ENCODE measurements around the gene TRRAP. TPM values are rescaled to one million over a fixed set of nuclear protein-coding genes. Genes with fewer than 3 reads are reported as not detected.

The TRRAP gene
- total and polyA plus RNA-seq, 2 of the 4 experiments (the other 2 are of a cell fraction): 12.5 to 18.1 TPM

DNA sequence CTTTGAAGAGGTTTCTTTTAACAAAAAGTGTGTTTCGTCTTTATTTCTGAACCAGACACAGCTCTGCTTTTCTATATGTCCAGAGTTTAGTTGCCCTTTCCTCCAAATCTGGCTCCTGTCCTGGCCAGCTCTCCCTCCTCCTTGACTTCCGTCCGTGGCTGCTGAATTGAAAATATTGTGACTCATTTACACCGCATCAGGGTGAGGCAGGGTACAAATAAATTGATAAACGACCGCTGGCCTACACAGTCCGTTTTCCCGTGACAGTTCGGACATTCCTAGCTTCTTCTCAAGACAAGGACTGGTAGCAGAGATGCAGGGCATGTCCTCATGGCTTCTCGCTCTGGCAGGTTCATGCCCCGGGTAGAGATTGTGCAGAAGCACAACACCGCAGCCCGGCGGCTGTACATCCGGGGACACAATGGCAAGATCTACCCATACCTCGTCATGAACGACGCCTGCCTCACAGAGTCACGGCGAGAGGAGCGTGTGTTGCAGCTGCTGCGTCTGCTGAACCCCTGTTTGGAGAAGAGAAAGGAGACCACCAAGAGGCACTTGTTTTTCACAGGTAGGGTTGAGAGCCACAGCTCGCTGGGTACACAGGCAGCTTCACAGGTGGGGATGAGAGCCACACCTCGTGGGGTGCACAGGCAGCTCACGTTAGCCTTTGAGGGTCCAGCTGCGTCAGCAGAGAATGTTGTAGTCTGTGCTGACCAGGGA, 126.6 kb downstream of the TRRAP start:
- no peak overlapping the region for H2BK15ac ChIP-seq (ENCODE audit: low read depth, low read length)
- no TSS peak for BruUV-seq (replicated peaks)
- intact Hi-C loops (cut with micrococcal nuclease) (no loop called here), in situ Hi-C loops (cut with MboI; ENCODE audit: low sequenced_read_pairs) (no loop called here), dilution Hi-C loops (cut with HindIII; ENCODE audit: low sequenced_read_pairs, unreplicated experiment) (no loop called here)
- no peak for ATAC-seq (ENCODE audit: low read depth)
- no peaks in the 10 kb centered on the region for H3K27me3 ChIP-seq (ENCODE audit: control insufficient read depth, insufficient read depth, low read length)
- H3K4me3 ChIP-seq (ENCODE audit: insufficient read depth, low read depth, low read length): no peak overlapping the region
- peaks cover 2 to 11% of the 10 kb centered on the region in 2 experiments; a peak in 3 of 4 replicates for H3K79me1 ChIP-seq (ENCODE audit: low read depth in 1 of 2, low read length in 2 of 2)
- no peak overlapping the region for H3K56ac ChIP-seq (ENCODE audit: extremely low read depth, insufficient read depth, low read length)
- no peak overlapping the region for H2BK5ac ChIP-seq (ENCODE audit: low read depth, low read length, poor library complexity, severe bottlenecking)
- H3K9ac ChIP-seq (ENCODE audit: low read depth, low read length): no peak overlapping the region
- H2BK120ac ChIP-seq (ENCODE audit: low read depth, low read length): no peak overlapping the region
- H4K91ac ChIP-seq (ENCODE audit: insufficient read depth, low read depth, low read length): no peak overlapping the region
- H3K36me3 ChIP-seq (ENCODE audit: control insufficient read depth, insufficient read depth, low read length): peaks cover 76% of the 10 kb centered on the region
- no peak for TF ChIP-seq MAFK (IDR thresholded peaks at IDR 0.05; ENCODE audit: low read depth, low read length)
- TF ChIP-seq, protein P1, sequence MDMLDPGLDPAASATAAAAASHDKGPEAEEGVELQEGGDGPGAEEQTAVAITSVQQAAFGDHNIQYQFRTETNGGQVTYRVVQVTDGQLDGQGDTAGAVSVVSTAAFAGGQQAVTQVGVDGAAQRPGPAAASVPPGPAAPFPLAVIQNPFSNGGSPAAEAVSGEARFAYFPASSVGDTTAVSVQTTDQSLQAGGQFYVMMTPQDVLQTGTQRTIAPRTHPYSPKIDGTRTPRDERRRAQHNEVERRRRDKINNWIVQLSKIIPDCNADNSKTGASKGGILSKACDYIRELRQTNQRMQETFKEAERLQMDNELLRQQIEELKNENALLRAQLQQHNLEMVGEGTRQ (IDR thresholded peaks at IDR 0.05; ENCODE audit: low read depth, low read length): no peak
- TF ChIP-seq, protein P2, sequence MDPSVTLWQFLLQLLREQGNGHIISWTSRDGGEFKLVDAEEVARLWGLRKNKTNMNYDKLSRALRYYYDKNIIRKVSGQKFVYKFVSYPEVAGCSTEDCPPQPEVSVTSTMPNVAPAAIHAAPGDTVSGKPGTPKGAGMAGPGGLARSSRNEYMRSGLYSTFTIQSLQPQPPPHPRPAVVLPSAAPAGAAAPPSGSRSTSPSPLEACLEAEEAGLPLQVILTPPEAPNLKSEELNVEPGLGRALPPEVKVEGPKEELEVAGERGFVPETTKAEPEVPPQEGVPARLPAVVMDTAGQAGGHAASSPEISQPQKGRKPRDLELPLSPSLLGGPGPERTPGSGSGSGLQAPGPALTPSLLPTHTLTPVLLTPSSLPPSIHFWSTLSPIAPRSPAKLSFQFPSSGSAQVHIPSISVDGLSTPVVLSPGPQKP (IDR thresholded peaks at IDR 0.05; ENCODE audit: borderline replicate concordance, low read depth, low read length): no peak
- no peak for TF ChIP-seq BHLHE40 (IDR thresholded peaks at IDR 0.05; ENCODE audit: low read depth, low read length)
- no peak for TF ChIP-seq CEBPB (IDR thresholded peaks at IDR 0.05; ENCODE audit: low read depth, low read length)
- TF ChIP-seq MXI1 (IDR thresholded peaks at IDR 0.05; ENCODE audit: borderline replicate concordance, low read depth, low read length): no peak
- no peak for TF ChIP-seq NFE2L2 (IDR thresholded peaks at IDR 0.05; ENCODE audit: low read depth, low read length)
- no peak for TF ChIP-seq CHD1 (IDR thresholded peaks at IDR 0.05; ENCODE audit: low read depth, low read length)
- TF ChIP-seq MAZ (IDR thresholded peaks at IDR 0.05; ENCODE audit: borderline replicate concordance, low read depth, low read length): no peak
- TF ChIP-seq POLR2A (IDR thresholded peaks at IDR 0.05; ENCODE audit: low read depth, low read length): no peak
- TF ChIP-seq CTCF (conservative IDR thresholded peaks at IDR 0.05; ENCODE audit: low read depth, low read length): no peak
- no peak overlapping the region for H3K18ac ChIP-seq (ENCODE audit: low read depth, low read length)
- no peak overlapping the region for H2AK5ac ChIP-seq (ENCODE audit: low read depth, low read length)
- no peak overlapping the region for H3K27ac ChIP-seq (ENCODE audit: insufficient read depth, low read length)
- peak overlapping the region; percentile 25 for H2AK9ac ChIP-seq (replicated peaks; ENCODE audit: low read depth, low read length, poor library complexity)
- peaks cover 3% of the 10 kb centered on the region; the same call in 1 of the 2 replicates for H3K9me1 ChIP-seq (ENCODE audit: insufficient read depth, low read length)
- H3K4me1 ChIP-seq (ENCODE audit: control insufficient read depth, insufficient read depth, low read length): no peaks in the 10 kb centered on the region
- H3K14ac ChIP-seq (replicated peaks; ENCODE audit: low read depth, low read length): no peak overlapping the region
- H2BK20ac ChIP-seq (ENCODE audit: low read depth, low read length): no peak overlapping the region
- CTCF ChIA-PET: interaction anchor here (1.4 kb wide), 1 partner anchor 11 kb away, joined by 3 read pairs; no protein-coding TSS in a partner anchor
- no peak overlapping the region for H2AFZ ChIP-seq (replicated peaks; ENCODE audit: low read length, poor library complexity)
- no peak overlapping the region for H4K5ac ChIP-seq (ENCODE audit: low read depth, low read length)
- DNase-seq: no peak
- H3K4me2 ChIP-seq (ENCODE audit: low read depth, low read length): no peak overlapping the region
- H3K4ac ChIP-seq (ENCODE audit: low read depth, low read length): no peak overlapping the region
- peaks cover 8% of the 10 kb centered on the region; the same call in 1 of the 2 replicates for H4K20me1 ChIP-seq (ENCODE audit: insufficient read depth, low read length)
- 95% methylated on average over 14 of the region's 26 CpGs; no CpG with 5 or more reads in 1 of the 2 experiments for WGBS, 2 experiments (ENCODE audit: extremely low coverage in 2 of 2, insufficient read length in 1 of 2)
- POLR2A ChIA-PET (ENCODE audit: unreplicated experiment): no interaction called here
- H4K8ac ChIP-seq (ENCODE audit: low read depth in 2 of 2, low read length in 2 of 2): no peak overlapping the region
- no peaks in the 10 kb centered on the region for H3K9me3 ChIP-seq (ENCODE audit: control insufficient read depth, insufficient read depth, low read length)
- H3K23ac ChIP-seq (ENCODE audit: low read depth, low read length): no peak overlapping the region
